GM18517 (cell line): ENCODE data around the gene NOL9.
"Not testable (repeated sequence)": the region's sequence is repeated elsewhere in the genome, so short reads cannot be mapped to it uniquely, and the experiment has no call there.

Experiments
- ATAC-seq: cut with Tn5 transposase; IDR thresholded peaks from one replicate; pipeline ENCODE4 v1.9.1; 2021; ENCODE audit warnings: mild to moderate bottlenecking, moderate library complexity; ENCODE audit not compliant: unreplicated experiment

NOL9 gene

DNA sequence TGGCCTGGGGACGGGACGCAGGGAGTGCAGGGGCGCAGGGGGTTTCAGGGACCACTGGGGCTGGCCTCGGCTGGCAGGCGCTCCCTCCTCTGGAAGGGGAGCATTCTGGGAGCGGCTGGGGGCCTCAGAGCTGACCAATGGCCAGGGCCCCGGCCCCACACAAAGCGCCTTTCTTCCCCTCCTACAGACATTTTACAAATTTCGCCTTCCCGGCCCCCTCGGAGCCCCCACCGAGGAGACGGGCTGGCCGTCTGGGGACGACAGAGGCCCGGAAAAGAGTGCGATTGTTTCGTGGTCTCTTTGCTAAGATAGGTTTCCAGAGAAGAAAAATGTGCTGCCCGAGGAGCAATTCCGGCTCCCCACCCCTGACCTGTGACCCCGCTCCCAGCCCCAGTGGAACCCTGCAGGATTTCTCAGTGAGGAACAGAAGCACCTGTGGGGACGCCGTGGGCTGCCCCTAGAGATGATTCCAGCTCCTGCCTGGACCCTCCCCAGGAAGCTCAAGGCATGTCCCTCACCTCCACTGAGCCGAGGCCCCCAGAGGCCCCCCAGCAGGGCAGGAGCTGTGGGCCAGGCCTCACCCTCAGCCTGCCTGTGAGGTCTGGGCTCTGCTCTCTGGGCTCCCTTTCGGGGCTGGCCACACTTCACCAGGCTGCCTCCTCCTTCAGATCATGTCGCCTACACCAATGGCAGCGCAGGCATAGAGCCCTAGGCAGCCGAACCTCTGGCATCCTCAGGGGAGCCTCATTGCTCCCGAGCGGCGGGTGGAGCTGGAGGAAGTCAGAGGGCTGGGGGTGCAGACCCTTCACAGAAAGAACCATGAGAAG is 47.9 kb downstream of the NOL9 start:
- no peak for ATAC-seq

DNA sequence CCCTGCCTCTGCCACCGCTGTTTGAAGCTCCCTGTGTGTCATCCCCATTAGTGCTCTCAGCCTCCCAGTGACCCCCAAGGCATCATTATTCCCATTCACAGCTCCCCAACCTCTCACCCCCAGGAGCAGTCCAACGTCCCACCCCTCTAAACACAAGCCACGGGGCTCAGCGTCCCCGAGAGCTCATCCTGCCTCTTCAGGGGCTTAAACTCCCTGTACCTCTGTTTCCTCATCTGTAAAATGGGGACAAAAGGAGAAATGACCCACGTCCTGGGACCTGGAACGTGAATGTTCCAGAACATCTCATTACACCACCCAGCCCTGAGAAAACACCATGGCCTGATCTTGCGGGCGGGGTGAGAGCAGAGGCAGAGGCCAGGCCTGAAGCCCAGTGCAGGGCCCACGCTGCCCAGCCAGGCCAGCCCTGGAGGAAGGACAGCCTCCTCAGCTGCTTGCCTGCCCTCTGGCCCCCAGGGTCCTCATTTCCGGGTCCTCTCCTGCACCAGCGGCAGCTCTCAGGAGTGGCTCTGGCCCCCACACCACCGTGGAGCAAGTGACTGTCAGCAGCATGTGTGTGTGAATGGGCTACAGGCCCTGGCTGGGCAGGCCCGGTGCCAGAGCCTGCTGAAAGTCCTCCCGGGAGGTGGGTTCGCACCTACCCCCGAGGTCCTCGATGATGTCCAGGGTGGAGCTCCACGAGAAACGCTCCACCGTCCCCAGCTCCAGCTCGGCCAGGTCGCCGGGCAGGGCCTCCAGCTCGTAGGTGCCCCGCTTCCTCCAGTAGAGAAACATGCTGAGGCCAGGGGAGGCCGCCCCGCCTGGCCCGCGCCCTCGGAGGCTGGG is 48.7 kb downstream of the NOL9 start:
- no peak for ATAC-seq

- no peak for ATAC-seq
These were observed 49.4 kb downstream of the NOL9 start for GRCh38 chr1:6504887-6505286.

DNA sequence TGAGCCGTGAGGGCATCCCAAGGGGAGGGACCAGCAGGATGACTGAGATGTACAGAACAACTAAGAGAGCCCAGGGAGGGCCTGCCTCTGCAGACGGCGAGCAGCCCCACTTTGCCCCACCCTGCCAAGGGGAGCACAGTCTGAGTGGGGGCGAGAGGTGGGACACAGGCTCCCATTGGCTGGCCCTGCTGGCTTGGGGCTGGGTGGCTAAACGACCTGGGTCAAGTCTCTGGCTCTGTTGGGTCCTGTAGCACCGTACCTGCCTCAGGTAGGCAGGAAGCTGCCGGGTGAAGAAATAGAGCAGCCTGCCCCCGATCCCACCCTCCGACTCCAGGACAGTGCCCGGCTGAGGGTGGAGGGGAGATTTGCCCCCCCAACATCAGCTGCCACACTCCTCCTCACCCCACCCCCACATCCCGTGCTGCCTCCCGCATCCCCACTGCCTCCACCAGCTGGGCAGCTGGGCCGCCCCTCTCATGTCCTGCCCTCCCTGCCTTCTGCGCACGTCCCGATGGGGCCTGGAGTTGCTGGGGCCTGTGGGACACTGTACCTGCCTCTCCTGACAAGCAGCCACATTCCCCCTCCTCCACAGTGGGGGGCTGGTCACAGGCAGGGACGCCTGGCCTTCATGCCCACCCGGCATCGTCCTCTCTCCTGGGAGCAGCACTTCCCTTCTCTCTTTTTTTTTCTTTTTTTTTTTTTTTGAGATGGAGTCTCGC is 50.3 kb downstream of the NOL9 start:
- no peak for ATAC-seq

DNA sequence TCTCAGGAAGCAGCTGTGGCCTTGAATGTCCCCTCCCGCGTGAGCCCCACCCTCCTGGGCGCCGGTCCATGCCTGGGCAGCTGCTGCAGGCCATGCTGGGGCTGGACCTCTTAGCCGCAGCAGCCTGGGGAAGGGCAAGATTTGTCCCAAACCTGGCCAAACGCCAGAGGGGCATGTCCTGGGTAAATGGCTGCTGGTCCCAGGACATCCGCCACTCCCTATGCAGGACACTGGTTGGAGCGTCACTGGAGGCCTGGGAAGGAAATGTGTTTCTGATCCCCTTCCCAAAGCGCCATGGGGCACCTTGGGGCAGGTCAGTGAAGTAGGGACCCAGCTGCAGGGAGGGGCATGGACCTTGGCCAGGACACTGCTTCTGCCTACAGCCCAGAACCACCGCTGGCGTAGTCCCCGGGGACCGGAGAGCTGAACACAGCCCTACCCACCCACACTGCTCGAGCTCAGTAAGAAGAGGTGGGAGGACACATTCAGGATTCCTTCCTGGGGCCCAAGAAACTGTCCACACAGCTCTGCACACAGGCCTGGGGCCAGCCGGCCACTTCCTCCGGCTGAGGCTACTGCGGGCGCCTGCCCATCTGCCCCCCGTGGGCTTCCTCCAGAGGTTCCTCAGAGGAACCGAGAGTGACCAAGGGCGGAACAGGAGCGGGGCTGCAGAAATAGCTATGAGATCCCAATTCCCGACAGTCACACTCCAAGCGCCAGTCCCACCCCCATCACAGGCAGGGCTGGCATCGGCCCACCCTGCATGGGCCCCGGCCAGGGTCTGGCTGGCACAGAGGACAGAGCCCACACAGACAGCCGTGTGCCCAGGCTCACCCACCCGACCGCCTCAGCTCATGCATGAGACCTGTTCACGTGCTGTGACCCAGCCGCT is 52.1 kb downstream of the NOL9 start:
- no peak for ATAC-seq

GRCh38 chr1:6501279-6501813 is 53.0 kb downstream of the NOL9 start:
- ATAC-seq: no peak

- ATAC-seq: no peak
These were observed 53.6 kb downstream of the NOL9 start for GRCh38 chr1:6500544-6501278.

GRCh38 chr1:6499296-6499695 is 55.0 kb downstream of the NOL9 start:
- ATAC-seq: no peak

DNA sequence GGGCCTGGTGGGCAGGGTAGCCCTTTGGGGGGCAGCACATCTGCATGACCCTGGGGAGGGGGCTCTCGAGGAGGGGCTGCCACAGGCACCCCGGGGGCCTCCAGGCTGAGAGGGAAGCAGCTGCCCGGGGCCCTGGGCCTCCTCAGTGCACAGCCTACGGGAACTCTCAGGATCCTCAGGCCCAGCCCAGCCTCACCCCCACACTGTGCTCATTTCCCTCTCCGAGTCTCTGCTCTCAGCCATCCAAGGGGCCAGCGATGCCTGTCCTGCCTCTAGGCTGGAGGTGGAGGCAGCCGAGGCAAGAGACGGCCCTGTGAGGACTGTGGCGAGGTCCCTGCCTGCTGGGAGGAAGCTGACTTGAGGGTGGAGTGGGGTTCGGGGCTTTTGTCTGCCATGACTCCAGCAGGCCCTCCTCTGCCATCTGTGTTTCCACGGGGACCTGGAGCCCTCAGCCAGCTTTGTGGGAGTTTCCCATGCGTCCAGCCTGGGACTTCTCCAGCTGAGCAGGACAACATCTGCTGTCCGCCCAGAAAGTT is 55.7 kb downstream of the NOL9 start:
- ATAC-seq: no peak

GRCh38 chr1:6497867-6498575 is 56.3 kb downstream of the NOL9 start:
- no peak for ATAC-seq

DNA sequence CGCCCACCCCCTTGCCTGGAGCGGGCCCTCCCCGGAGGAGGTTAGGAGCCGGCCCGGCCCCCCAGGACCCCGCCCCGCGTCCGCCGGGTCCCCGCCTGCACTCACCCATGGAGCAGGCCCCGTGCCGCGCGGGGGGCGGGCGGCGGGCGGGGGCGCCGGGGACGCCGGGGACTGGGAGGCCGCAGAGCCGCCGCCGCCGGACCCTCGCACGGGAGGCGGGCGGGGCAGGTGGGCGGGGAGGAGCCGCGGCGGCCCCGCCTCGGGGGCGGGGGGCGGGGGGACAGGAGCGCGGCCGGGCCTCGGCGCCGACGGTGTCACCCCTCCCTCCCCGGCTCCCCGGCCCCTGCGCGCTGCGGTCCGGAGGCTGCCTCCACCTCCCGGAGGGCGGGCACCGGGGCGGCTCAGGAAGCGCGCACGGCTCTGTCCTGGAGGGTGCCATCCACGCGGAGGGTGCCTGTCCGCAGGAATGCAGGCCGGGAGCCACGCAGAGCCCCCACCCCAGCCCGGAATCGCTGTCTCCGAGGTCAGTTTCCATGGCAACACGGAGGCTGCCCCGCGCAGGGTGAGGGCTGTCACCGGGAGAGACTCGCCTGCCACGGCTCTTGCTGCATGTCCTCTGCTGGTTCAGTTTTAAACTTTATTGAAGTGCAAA is 57.0 kb downstream of the NOL9 start:
- ATAC-seq: no peak

DNA sequence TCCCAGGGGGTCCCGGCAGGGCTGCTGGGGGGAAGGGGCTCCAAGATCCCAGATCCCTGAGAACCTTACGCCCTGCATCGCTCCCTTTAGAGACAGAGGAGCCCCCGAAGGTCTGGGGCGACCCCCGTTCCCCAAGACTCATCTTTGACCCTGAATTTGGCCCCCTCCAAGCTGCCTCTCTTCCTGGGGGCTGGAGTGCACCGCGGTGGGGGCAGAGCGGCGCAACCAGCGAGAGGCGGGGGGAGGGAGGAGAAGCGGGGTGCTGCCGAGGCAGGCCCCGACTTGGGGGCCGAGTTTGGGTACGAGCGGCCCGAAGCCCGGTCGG is 57.5 kb downstream of the NOL9 start:
- ATAC-seq: no peak

GRCh38 chr1:6496365-6496721 is 58.0 kb downstream of the NOL9 start:
- no peak for ATAC-seq

DNA sequence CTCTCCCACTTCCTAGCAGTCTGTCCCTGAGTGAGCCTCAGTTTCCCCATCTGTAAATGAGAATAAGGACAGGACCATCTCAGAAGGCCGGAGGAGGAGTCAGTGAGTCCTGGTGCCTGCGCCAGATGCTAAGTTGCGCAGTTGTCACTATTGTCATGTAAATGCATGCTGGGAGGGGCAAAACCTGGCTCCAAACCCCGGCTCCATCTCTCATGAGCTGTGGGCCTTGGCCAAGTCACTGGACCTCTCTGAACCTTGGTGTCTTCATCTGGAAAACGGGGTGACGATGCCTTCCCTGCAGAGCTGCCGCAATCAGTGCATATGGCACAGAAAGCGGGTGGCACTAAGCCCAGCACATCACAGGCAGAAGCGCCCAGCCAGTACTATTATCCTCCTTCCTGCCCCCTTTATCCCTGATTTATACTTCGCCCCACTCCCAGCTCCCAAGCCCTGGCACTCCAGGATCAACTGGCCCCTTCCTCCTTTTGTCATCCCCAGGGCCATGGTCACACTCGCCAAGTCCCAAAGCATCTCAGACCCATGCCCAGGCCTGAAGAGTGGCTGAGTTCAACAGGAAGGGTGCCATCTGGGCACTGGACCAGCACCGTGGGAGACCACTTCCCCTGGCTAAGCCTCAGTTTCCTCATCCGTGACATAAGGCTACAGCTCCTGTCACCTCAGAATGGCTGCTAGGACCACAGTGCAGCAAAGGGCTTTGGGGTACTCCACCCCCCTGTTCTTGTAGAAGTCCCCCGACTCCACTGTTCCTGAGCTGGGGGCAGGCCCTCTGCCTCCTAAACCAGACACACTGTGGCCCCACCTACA is 58.6 kb downstream of the NOL9 start:
- no peak for ATAC-seq

- no peak for ATAC-seq
These were observed 59.3 kb downstream of the NOL9 start for GRCh38 chr1:6495041-6495441.

GRCh38 chr1:6494627-6495026 is 59.7 kb downstream of the NOL9 start:
- ATAC-seq: no peak

GRCh38 chr1:6493834-6494223 is 60.5 kb downstream of the NOL9 start:
- not testable (repeated sequence) for ATAC-seq

DNA sequence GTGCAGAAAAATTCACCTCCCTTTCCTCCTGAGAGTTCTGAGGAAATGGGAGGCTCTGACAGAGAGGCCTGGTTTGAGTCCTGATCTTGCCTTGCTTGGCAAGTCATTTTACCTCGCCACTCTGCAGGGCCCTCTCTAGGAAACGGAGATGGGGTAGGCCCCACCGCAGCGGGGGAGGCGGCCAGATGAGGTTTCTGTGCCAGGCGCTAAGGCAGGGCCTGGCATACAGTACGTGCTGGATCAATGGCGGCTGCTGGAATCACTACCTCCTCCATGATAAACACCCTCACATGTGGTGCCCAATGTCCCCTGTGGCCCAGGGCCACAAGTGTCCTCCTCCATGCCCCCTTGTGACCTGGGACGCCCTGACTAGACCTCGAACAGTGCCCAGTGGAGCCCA is 62.3 kb downstream of the NOL9 start:
- ATAC-seq: no peak
